GM19023 (cell line): Measurements from ENCODE around the gene ALOX5.
"Not testable (repeated sequence)": the region's sequence is repeated elsewhere in the genome, so short reads cannot be mapped to it uniquely, and the experiment has no call there.

ENCODE experiments used
- ATAC-seq: cut with Tn5 transposase; IDR thresholded peaks from one replicate; pipeline ENCODE4 v1.9.1; 2021; ENCODE audit warnings: mild to moderate bottlenecking, moderate library complexity; ENCODE audit not compliant: unreplicated experiment

The ALOX5 gene

GRCh38 chr10:45373003-45373575, 927 bp upstream of the ALOX5 start:
- ATAC-seq, result peak; percentile 38

- ATAC-seq, result peak; percentile 29
Measured at GRCh38 chr10:45374350-45375052, 485 bp downstream of the ALOX5 start.

GRCh38 chr10:45375101-45375500, 1.1 kb downstream of the ALOX5 start:
- ATAC-seq, result no peak

- no peak for ATAC-seq
Measured at GRCh38 chr10:45375716-45376231, 1.8 kb downstream of the ALOX5 start.

- ATAC-seq, result no peak
Measured at GRCh38 chr10:45376371-45376801, 2.4 kb downstream of the ALOX5 start.

GRCh38 chr10:45377321-45377720, 3.3 kb downstream of the ALOX5 start:
- no peak for ATAC-seq

GRCh38 chr10:45377858-45378257, 3.8 kb downstream of the ALOX5 start:
- no peak for ATAC-seq

- ATAC-seq, result no peak
Measured at GRCh38 chr10:45378914-45379726, 5.1 kb downstream of the ALOX5 start.

GRCh38 chr10:45379891-45380540, 6.0 kb downstream of the ALOX5 start:
- no peak for ATAC-seq

- ATAC-seq, result no peak
Measured at GRCh38 chr10:45380903-45381620, 7.0 kb downstream of the ALOX5 start.

GRCh38 chr10:45382591-45382990, 8.6 kb downstream of the ALOX5 start:
- no peak for ATAC-seq

GRCh38 chr10:45383682-45384330, 9.8 kb downstream of the ALOX5 start:
- no peak for ATAC-seq

- no peak for ATAC-seq
Measured at GRCh38 chr10:45386657-45387056, 12.6 kb downstream of the ALOX5 start.

- ATAC-seq, result no peak
Measured at GRCh38 chr10:45387096-45387893, 13.3 kb downstream of the ALOX5 start.

- ATAC-seq, result not testable (repeated sequence)
Measured at GRCh38 chr10:45389671-45390070, 15.7 kb downstream of the ALOX5 start.

- ATAC-seq, result not testable (repeated sequence)
Measured at GRCh38 chr10:45391636-45392035, 17.6 kb downstream of the ALOX5 start.

GRCh38 chr10:45395554-45395953, 21.5 kb downstream of the ALOX5 start:
- ATAC-seq, result no peak

GRCh38 chr10:45398595-45398994, 24.6 kb downstream of the ALOX5 start:
- no peak for ATAC-seq

GRCh38 chr10:45399113-45399512, 25.1 kb downstream of the ALOX5 start:
- ATAC-seq, result no peak
